OCI-LY7 (cell line): ENCODE data around the gene PLAAT3.

Experiments used
- EZH2phosphoT487 ChIP-seq: fragments of 200-600 bp; sonication (generic); IDR thresholded peaks from 2 replicates; pipeline ENCODE4 v1.6.1; 2018; ENCODE audit warnings: low read depth, borderline replicate concordance, mild to moderate bottlenecking, mixed run types, antibody characterized with exemption, low read length, moderate library complexity, mixed read lengths
- TF ChIP-seq, protein P1 (sequence below): fragments of 200-600 bp; sonication (generic); conservative IDR thresholded peaks from 2 replicates; pipeline ENCODE4 v1.5.1; 2014; ENCODE audit warnings: mild to moderate bottlenecking, antibody characterized with exemption, low read length, moderate library complexity, mixed read lengths

DNA sequence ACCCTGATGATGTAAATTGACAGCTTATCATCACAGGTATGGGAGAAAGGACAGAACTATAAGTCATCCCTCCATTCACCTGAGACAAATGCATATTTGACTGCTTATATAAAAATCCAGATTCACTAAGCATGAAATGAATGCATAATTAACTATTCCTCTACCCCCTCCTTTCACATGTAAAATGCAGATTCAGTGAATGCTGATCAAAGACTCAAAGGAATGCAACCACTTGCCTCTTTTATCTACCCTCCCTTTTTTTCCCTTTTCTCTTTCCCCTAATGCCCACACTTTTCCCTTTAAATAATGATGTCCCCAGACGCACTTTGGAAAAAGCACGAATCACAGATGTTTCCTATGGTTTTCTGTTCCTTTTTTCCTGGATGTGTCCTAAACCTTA, 82.1 kb downstream of the PLAAT3 start:
- TF ChIP-seq, protein P1, sequence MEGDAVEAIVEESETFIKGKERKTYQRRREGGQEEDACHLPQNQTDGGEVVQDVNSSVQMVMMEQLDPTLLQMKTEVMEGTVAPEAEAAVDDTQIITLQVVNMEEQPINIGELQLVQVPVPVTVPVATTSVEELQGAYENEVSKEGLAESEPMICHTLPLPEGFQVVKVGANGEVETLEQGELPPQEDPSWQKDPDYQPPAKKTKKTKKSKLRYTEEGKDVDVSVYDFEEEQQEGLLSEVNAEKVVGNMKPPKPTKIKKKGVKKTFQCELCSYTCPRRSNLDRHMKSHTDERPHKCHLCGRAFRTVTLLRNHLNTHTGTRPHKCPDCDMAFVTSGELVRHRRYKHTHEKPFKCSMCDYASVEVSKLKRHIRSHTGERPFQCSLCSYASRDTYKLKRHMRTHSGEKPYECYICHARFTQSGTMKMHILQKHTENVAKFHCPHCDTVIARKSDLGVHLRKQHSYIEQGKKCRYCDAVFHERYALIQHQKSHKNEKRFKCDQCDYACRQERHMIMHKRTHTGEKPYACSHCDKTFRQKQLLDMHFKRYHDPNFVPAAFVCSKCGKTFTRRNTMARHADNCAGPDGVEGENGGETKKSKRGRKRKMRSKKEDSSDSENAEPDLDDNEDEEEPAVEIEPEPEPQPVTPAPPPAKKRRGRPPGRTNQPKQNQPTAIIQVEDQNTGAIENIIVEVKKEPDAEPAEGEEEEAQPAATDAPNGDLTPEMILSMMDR, result no peak
- no peak for TF ChIP-seq EZH2phosphoT487
